Right kidney (tissue), 9 donors: ENCODE data around the gene TMEM161A.
"Not testable (repeated sequence)": the region's sequence is repeated elsewhere in the genome, so short reads cannot be mapped to it uniquely, and the experiment has no call there.

Experiments used
- DNase-seq: peaks from one replicate; pipeline ENCODE4 v3.0.0-alpha.2; 2016
- long read RNA-seq, 8 donors: transcript quantifications; one replicate each; lab custom pipeline, GENCODE V29; 2026

Gene TMEM161A
- long read RNA-seq, donor 1, transcript TMEM161A-201 (12 exons, 1,820 nt) = major isoform, 18 of 32 reads
- long read RNA-seq, donor 1, partial matches to known transcripts = 8 of 32 reads
- long read RNA-seq, donor 1, other reads (novel, unspliced or antisense) = 0 of 32 reads
- long read RNA-seq, donor 2, transcript TMEM161A-201 (12 exons, 1,820 nt) = major isoform, 7 of 23 reads
- long read RNA-seq, donor 2, partial matches to known transcripts = 14 of 23 reads
- long read RNA-seq, donor 2, other reads (novel, unspliced or antisense) = 0 of 23 reads
- long read RNA-seq, donor 3, partial matches to known transcripts = 5 of 10 reads
- long read RNA-seq, donor 3, other reads (novel, unspliced or antisense) = 0 of 10 reads
- long read RNA-seq, donor 4, transcript TMEM161A-201 (12 exons, 1,820 nt) = major isoform, 10 of 19 reads
- long read RNA-seq, donor 4, partial matches to known transcripts = 7 of 19 reads
- long read RNA-seq, donor 4, other reads (novel, unspliced or antisense) = 0 of 19 reads
- long read RNA-seq, donor 5, transcript TMEM161A-201 (12 exons, 1,820 nt) = major isoform, 19 of 24 reads
- long read RNA-seq, donor 5, partial matches to known transcripts = 0 of 24 reads
- long read RNA-seq, donor 5, other reads (novel, unspliced or antisense) = 0 of 24 reads
- long read RNA-seq, donor 6, transcript TMEM161A-201 (12 exons, 1,820 nt) = major isoform, 10 of 43 reads
- long read RNA-seq, donor 6, partial matches to known transcripts = 27 of 43 reads
- long read RNA-seq, donor 6, other reads (novel, unspliced or antisense) = 0 of 43 reads
- long read RNA-seq, donor 7 = 0 reads
- long read RNA-seq, donor 8, transcript TMEM161A-201 (12 exons, 1,820 nt) = major isoform, 8 of 10 reads
- long read RNA-seq, donor 8, partial matches to known transcripts = 0 of 10 reads
- long read RNA-seq, donor 8, other reads (novel, unspliced or antisense) = 0 of 10 reads

- peak; percentile 91 for DNase-seq
Measured at GRCh38 chr19:19138109-19138981, at the start of gene TMEM161A. TSS of gene TMEM161A (minus strand) at chr19:19138478. CDS start at chr19:19138428, 50 bp downstream.

DNA sequence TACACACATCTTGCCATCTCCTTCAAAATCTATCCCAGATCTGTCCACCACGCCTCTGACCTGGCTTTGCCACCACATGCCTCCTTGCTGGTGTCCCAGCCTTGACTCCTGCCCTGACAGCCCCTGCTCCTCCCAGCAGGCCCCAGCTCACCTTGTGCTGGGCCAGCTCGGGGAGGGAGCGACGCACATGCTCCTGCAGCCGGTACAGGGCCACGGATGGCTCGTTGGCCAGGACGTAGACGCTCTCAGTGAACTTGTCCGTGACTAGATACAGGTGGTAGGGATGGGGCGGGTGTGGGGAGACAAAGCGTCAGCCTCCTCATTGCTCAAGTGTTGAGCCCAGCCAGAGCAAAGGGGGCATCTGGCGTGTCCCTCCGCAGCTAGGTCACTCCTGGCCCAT is 48.5 kb upstream of the TMEM161A start:
- no peak for DNase-seq

- DNase-seq = no peak
Measured at GRCh38 chr19:19185853-19186740, 47.8 kb upstream of the TMEM161A start.

- DNase-seq = no peak
Measured at GRCh38 chr19:19181488-19181998, 43.3 kb upstream of the TMEM161A start.

GRCh38 chr19:19179548-19180441 is 41.5 kb upstream of the TMEM161A start:
- no peak for DNase-seq

DNA sequence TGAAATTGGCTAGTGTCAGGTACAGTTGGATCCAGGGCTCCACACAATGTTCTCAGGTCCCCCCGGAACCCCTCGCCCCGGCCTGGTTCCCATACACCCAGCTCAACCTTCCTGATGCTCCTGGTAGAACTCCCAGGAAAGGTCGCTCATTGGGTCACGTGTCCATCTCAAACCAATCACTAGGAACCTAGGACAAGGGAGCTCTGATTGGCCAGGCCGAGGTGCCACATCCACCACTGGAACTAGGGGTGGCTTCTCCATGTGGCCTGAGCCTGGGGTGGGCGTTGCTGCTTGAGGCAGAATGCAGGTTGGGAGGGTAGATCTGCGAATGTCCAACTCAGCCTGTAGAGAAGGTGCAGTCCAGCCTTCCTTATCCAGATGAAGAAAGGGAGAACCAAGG is 38.7 kb upstream of the TMEM161A start:
- DNase-seq = no peak

DNA sequence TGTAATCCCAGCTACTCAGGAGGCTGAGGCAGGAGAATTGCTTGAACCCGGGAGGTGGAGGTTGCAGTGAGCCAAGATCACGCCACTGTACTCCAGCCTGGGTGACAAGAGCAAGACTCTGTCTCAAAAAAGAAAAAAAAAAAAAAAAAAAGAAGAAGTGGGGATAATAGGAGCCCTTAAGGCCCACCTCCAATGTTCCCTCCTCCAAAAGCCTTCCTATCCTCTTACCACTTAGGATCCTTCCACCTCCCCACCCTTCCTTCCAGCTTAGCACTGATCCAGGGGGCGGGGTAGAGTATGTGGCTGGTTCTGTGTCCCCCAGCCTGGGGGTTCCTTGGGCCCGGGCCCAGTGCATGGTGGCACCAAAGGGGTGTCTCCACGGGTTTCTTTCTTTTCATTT is 35.0 kb upstream of the TMEM161A start:
- not testable (repeated sequence) for DNase-seq

DNA sequence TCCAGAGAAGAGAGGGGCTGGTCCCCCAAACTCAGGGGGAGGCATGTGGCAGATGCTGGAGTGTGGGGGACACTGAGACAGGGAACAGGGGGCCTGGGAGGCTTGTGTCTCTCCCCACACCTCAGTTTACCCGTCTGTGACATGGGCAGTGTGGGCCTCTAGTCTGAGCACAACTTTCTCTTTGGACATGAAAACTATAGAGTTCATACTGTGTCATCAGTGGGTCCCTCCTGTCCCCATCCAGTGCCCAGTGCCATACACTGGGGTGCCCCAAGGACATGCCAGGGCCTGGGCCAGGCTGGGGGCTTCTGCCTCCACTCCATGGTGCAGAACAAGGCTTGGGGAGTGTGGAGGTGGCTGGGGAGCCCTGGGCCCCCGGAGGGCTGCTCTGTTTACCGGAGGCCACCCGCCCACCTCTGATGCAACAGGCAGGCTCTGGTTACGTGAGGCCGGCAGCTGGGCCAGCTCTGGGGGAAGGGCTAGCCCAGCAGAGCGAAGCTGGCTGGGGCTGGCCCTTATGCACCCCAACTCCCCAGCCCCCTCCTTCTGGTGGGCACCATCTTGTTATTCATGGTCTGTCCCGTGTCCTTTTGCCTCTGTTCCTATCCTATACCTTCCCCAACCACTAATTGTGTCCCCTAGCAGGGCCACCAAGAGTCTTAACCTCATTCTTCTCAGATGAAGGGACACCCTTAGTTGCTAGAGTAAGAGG is 33.7 kb upstream of the TMEM161A start:
- no peak for DNase-seq

DNA sequence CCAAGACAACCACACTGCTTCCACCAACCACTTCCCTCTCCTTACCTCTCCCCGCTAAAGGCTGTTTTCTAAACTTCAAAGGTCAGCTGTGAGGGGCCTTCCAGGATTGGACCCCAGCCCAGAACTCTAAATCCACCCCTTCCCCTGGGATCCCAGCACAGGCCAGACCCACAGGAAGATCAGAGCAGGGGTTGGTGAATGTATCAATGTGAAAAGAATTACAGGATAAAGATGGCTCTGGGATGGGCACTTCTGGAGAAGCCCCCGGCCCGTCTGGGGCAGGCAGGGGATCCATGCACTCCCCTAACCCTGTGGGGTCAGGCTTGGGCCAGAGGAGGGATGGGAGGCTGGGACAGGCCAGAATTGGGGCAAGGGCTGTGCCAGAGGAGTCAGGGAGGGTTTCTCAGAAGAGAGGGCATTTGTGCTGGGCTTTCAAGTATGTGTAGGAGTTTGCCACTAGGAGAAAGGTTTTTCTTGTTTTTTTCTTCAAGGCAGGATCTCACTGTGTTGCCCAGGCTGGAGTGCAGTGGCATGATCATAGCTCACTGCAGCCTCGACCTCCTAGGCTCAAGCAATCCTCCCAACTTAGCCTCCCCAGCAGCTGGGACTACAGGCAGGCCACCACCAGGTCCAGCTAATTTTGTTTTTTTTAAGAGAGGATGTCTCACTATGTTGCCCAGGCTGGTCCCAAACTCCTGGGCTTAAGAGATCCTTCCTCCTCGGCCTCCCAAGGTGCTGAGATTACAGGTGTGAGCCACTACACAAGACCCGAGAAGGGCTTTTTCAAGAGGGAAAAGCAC is 32.8 kb upstream of the TMEM161A start:
- no peak for DNase-seq

GRCh38 chr19:19170053-19170872 is 32.0 kb upstream of the TMEM161A start, which contains the start of gene MEF2B:
TSS of gene MEF2B (minus strand) at chr19:19170263. CDS start at chr19:19150735, 19,528 bp downstream.
- DNase-seq = peak; percentile 60

DNA sequence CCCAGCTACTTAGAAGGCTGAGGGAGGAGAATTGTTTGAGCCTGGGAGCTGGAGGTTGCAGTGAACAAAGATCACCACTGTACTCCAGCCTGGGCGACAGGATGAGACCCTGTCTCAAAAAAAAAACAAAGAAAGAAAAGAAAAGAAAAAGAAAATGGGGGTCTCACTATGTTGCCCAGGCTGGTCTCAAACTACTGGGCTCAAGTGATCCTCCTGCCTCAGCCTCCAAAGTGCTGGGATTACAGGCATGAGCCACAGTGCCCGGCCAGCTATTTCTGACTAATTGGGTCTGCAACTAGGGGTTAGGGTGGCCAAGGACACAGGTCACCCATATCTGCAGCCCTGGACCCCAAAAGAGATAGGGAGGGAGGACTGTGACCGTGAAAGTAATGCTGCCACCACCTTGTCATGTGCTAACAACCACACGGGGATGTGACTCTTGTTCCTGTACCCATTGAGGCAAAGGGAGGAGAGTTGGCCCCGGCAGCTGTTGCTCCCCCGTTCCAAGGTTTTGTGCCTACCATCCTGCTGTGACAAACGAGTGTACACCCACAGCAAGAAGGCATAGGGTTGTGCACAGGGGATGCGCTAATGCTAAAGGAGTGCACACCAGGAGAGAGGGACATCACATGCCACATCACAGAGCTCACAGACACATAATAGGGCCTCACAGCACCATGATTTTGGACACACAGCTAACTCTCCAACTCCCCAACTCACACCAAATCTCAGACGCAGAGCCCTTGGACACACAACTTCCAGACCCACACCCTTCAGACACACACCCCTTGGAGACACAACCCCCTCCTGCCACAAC is 31.2 kb upstream of the TMEM161A start:
- DNase-seq = no peak

GRCh38 chr19:19167612-19168011 is 29.3 kb upstream of the TMEM161A start:
- no peak for DNase-seq

DNA sequence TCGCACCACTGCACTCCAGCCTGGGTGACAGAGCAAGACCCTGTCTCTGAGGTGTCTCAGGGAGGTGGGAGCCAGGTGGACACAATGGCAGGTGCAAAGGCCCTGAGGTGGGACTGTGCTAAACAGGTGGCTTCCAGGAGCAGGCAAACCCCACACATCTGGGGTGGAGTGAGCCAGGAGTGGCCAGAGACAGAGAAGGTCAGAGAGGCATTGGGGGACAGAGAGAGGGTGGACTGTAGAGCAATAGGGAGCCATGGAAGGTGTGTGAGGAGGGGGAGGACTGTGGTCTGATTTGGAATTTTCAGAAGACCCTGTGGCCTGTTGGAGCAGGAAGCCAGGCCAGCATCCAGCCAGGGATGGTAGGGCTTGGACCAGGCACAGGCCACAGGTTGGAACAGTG is 27.1 kb upstream of the TMEM161A start:
- no peak for DNase-seq

DNA sequence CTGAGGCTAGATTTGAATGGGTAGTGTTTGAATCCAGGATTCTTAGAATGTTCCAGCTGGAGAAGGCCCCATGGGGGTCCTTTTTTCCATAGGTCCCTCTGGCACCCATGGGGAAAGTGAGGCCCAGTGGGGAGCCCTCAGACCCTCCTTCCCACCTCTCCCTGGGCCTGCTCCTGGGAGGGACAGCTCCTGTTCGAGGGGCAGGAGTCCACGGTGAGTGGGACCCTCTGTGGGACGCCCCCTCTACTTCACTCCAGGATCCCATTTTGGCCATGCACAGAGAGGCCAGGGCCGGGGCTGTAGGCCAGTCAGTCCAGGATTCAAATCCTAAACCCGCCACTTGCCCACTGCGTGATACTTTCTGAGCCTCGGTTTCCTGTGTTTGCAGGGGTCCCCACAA is 24.2 kb upstream of the TMEM161A start:
- DNase-seq = no peak

DNA sequence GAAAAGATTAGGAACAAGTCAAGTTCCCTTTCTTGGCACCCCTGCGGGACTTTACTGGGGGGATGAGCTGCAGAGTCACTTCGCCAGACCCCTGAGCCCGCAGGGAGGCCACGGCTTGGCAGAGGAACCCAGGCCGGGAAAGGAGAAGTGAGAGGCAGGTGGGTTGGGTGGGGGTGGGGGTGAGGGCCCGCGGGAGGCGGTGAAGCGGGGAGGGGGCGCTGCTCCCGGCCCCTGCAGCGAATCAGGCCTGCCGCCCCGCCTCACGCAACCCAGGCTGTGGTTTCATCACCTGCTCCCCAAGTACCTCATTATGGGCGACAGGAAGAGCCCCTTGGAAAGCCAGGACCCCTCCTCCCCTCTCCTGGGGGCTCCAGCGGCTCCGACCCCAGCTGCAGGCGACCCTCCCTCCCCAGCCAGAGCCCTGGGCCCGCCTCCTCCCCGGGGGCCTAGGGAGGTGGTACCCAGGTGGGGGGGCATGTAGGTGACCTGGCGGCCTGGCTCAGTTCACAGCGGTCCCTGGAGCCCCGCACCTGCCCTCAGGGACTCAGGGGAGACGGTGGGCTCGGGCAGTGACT is 22.3 kb upstream of the TMEM161A start:
- no peak for DNase-seq

DNA sequence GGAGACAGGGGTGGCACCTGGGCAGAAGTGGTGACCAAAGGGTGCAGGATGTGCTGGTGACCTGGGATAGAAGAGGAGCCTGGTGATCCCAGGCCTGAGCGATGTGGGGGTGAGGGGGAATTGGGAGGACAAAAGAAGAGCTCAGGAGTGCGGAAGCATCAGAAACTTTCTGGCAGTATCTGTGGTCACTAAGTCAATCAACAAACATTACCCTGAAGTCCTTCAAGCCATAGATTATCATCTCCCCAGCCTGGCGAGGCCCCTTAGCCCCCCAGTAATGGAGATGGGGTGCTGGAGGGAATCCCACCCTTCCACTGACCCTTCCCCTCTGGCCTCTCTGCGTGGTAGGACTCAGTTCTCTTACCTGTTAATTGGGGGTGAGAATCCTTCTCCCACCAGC is 21.3 kb upstream of the TMEM161A start:
- DNase-seq = no peak
